H1 (cell line): ENCODE measurements around the gene RBP3. TPM values are rescaled to one million over a fixed set of nuclear protein-coding genes. Genes with fewer than 3 reads are reported as not detected.

Experiments
- CTCF ChIA-PET: fragments of 300-600 bp; sonication (Branson Sonifier 250); formaldehyde crosslinking; loops from one replicate; lab custom pipeline; 2021; ENCODE audit not compliant: partially characterized antibody; lab: Charles Lee
- POLR2A ChIA-PET: fragments of 300-600 bp; sonication (Branson Sonifier 250); formaldehyde crosslinking; loops from one replicate; lab custom pipeline; 2021; ENCODE audit warnings: inconsistent platforms; ENCODE audit not compliant: partially characterized antibody; lab: Charles Lee
- DNase-seq, 2 experiments: peaks; one replicate each; pipeline versions ENCODE4 v3.0.0 to v3.0.0-alpha.2; 2010 to 2022; ENCODE audit warnings: low spot score in 2 of 2, low read depth in 1 of 2, mixed read lengths in 1 of 2
- FAIRE-seq: peaks from 2 replicates; lab custom pipeline; 2011; peaks lifted over from hg19 to GRCh38; lab: Jason Lieb, UNC
- H2AFZ ChIP-seq: 2 replicates; pipeline ENCODE4 v1.8.1; 2012; ENCODE audit warnings: low read length, inconsistent platforms
- H2AK5ac ChIP-seq: 2 replicates; pipeline ENCODE4 v1.6.1; 2013; ENCODE audit warnings: low read depth, low read length
- H2BK120ac ChIP-seq: replicated peaks from 2 replicates; pipeline ENCODE3; 2013; ENCODE audit warnings: low read depth, low read length, inconsistent platforms
- H2BK12ac ChIP-seq: 2 replicates; pipeline ENCODE4 v1.6.1; 2013; ENCODE audit warnings: low read depth, low read length
- H2BK15ac ChIP-seq: 2 replicates; pipeline ENCODE4 v1.6.1; 2013; ENCODE audit warnings: low read length
- H2BK20ac ChIP-seq: 2 replicates; pipeline ENCODE4 v1.6.1; 2013; ENCODE audit warnings: low read length
- H2BK5ac ChIP-seq: 2 replicates; pipeline ENCODE4 v1.6.1; 2013; ENCODE audit warnings: low read depth, low read length
- H3K14ac ChIP-seq: 2 replicates; pipeline ENCODE4 v1.6.1; 2013; ENCODE audit warnings: inconsistent platforms; ENCODE audit not compliant: insufficient read length
- H3K18ac ChIP-seq: 2 replicates; pipeline ENCODE4 v1.6.1; 2013; ENCODE audit warnings: low read length; ENCODE audit errors: extremely low read depth
- H3K23ac ChIP-seq: 2 replicates; pipeline ENCODE4 v1.6.1; 2013; ENCODE audit warnings: inconsistent platforms; ENCODE audit not compliant: insufficient read length
- H3K23me2 ChIP-seq: 2 replicates; pipeline ENCODE4 v1.6.1; 2013; ENCODE audit warnings: low read depth, low read length
- H3K27ac ChIP-seq: 2 replicates; pipeline ENCODE4 v1.6.1; 2011; ENCODE audit warnings: low read depth, low read length, inconsistent platforms
- H3K27me3 ChIP-seq, 4 experiments: replicated peaks in 1 of 4; 1 replicate in 1 of 4; 2 replicates in 3 of 4; pipeline versions ENCODE4 v1.6.1 to v1.8.1; 2011 to 2013; ENCODE audit warnings: low read length in 3 of 4, mild to moderate bottlenecking in 3 of 4, inconsistent platforms in 2 of 4, mixed read lengths in 2 of 4, moderate library complexity in 1 of 4; ENCODE audit not compliant: control insufficient read depth in 3 of 4, insufficient read depth in 3 of 4; ENCODE audit errors: extremely low read depth in 1 of 4
- H3K36me3 ChIP-seq, 4 experiments: 2 replicates each; pipeline versions ENCODE4 v1.6.1 to v1.8.1; 2011 to 2013; ENCODE audit warnings: mild to moderate bottlenecking in 4 of 4, low read length in 3 of 4, moderate library complexity in 2 of 4, control low read depth in 1 of 4, inconsistent platforms in 1 of 4; ENCODE audit not compliant: insufficient read depth in 4 of 4, control insufficient read depth in 2 of 4
- H3K4ac ChIP-seq: replicated peaks from 2 replicates; pipeline ENCODE3; 2013; ENCODE audit warnings: low read length, low read depth, mixed read lengths, inconsistent platforms; ENCODE audit not compliant: insufficient read length
- H3K4me1 ChIP-seq, 4 experiments: replicated peaks in 1 of 4; 1 replicate in 1 of 4; 2 replicates in 3 of 4; pipeline versions ENCODE4 v1.6.1 to v1.8.1; 2011 to 2013; ENCODE audit warnings: low read length in 3 of 4, inconsistent platforms in 2 of 4, mixed read lengths in 1 of 4; ENCODE audit not compliant: insufficient read depth in 4 of 4, control insufficient read depth in 3 of 4
- H3K4me2 ChIP-seq, 2 experiments: 2 replicates each; pipeline versions ENCODE4 v1.6.1 to v1.8.1; 2011 to 2013; ENCODE audit warnings: low read depth in 2 of 2, low read length in 2 of 2, control low read depth in 1 of 2, inconsistent platforms in 1 of 2, mild to moderate bottlenecking in 1 of 2; ENCODE audit not compliant: insufficient read depth in 1 of 2
- H3K4me3 ChIP-seq, 4 experiments: fragments of 200-600, 300-600 bp in 1 of 4; sonication (generic), shearing (Covaris generic), sonication (Bioruptor Twin) in 1 of 4; 2 replicates each; pipeline versions ENCODE4 v1.5.1 to v1.8.1; 2011 to 2016; ENCODE audit warnings: low read length in 4 of 4, low read depth in 3 of 4, control low read depth in 2 of 4, inconsistent platforms in 2 of 4, mild to moderate bottlenecking in 2 of 4, mixed read lengths in 1 of 4, moderate library complexity in 1 of 4; ENCODE audit not compliant: insufficient read depth in 2 of 4; ENCODE audit errors: extremely low read depth in 1 of 4
- H3K56ac ChIP-seq: replicated peaks from 2 replicates; pipeline ENCODE3; 2013; ENCODE audit warnings: low read depth, mild to moderate bottlenecking, mixed read lengths, low read length, inconsistent platforms; ENCODE audit not compliant: insufficient read length
- H3K79me1 ChIP-seq: 2 replicates; pipeline ENCODE4 v1.6.1; 2013; ENCODE audit warnings: low read depth, low read length, control low read depth
- H3K79me2 ChIP-seq, 2 experiments: 2 replicates each; pipeline versions ENCODE4 v1.6.1 to v1.8.1; 2012 to 2013; ENCODE audit warnings: low read length in 2 of 2, mild to moderate bottlenecking in 2 of 2, inconsistent platforms in 1 of 2; ENCODE audit not compliant: insufficient read depth in 2 of 2, control insufficient read depth in 1 of 2
- H3K9ac ChIP-seq, 4 experiments: replicated peaks in 1 of 4; 1 replicate in 1 of 4; 2 replicates in 3 of 4; pipeline versions ENCODE4 v1.6.1 to v1.8.1; 2011 to 2013; ENCODE audit warnings: low read depth in 3 of 4, low read length in 3 of 4, control low read depth in 2 of 4, mild to moderate bottlenecking in 2 of 4, moderate library complexity in 2 of 4, inconsistent platforms in 1 of 4; ENCODE audit errors: extremely low read depth in 1 of 4
- H3K9me3 ChIP-seq, 2 experiments: 2 replicates each; pipeline versions ENCODE4 v1.6.1 to v1.8.1; 2012 to 2013; ENCODE audit warnings: mild to moderate bottlenecking in 2 of 2, moderate library complexity in 2 of 2, control low read depth in 1 of 2, inconsistent platforms in 1 of 2, low read depth in 1 of 2, low read length in 1 of 2, mixed read lengths in 1 of 2; ENCODE audit not compliant: insufficient read depth in 2 of 2
- H4K20me1 ChIP-seq, 2 experiments: replicated peaks in 1 of 2; 2 replicates each; pipeline versions ENCODE3 to v1.8.1; 2011 to 2013; ENCODE audit warnings: inconsistent platforms in 2 of 2, low read length in 2 of 2, mild to moderate bottlenecking in 1 of 2; ENCODE audit not compliant: insufficient read depth in 2 of 2, control insufficient read depth in 1 of 2
- H4K5ac ChIP-seq: 2 replicates; pipeline ENCODE4 v1.6.1; 2013; ENCODE audit warnings: low read length, low read depth, mixed read lengths, inconsistent platforms; ENCODE audit not compliant: insufficient read length
- H4K8ac ChIP-seq: 2 replicates; pipeline ENCODE4 v1.8.0; 2013; ENCODE audit warnings: mild to moderate bottlenecking, moderate library complexity, low read length, inconsistent platforms; ENCODE audit not compliant: insufficient read depth; ENCODE audit errors: extremely low read depth
- H4K91ac ChIP-seq: replicated peaks from 2 replicates; pipeline ENCODE3; 2013; ENCODE audit warnings: low read length, mixed read lengths, inconsistent platforms; ENCODE audit not compliant: insufficient read length
- ATF3 ChIP-seq: IDR thresholded peaks from 2 replicates; pipeline ENCODE4 v1.6.1; 2011; ENCODE audit warnings: low read depth, mild to moderate bottlenecking, low read length; ENCODE audit not compliant: insufficient read depth
- BACH1 ChIP-seq: IDR thresholded peaks from 2 replicates; pipeline ENCODE4 v1.6.1; 2012; ENCODE audit warnings: low read length, improper control_type of control experiment
- CBX5 ChIP-seq: fragments of 300-800, 300-1000 bp; sonication (generic); IDR thresholded peaks from 2 replicates; pipeline ENCODE4 v1.7.1; 2016; ENCODE audit warnings: antibody characterized with exemption, low read length, low read depth
- CHD2 ChIP-seq: IDR thresholded peaks from 2 replicates; pipeline ENCODE4 v1.6.1; 2012; ENCODE audit warnings: low read length, improper control_type of control experiment
- POLR2A ChIP-seq, 2 experiments: IDR thresholded peaks; 1 replicate in 1 of 2; 2 replicates in 1 of 2; pipeline ENCODE4 v1.6.1; 2011; ENCODE audit warnings: low read depth in 2 of 2, low read length in 2 of 2, mild to moderate bottlenecking in 2 of 2; ENCODE audit errors: control extremely low read depth in 1 of 2
- POU5F1 ChIP-seq: IDR thresholded peaks from 2 replicates; pipeline ENCODE4 v1.6.1; 2011; ENCODE audit warnings: low read depth, mild to moderate bottlenecking, low read length, moderate library complexity
- RAD21 ChIP-seq, 2 experiments: IDR thresholded peaks in 1 of 2; conservative IDR thresholded peaks in 1 of 2; 2 replicates each; pipeline ENCODE4 v1.6.1; 2011; ENCODE audit warnings: low read depth in 2 of 2, low read length in 2 of 2, improper control_type of control experiment in 1 of 2, inconsistent platforms in 1 of 2, mild to moderate bottlenecking in 1 of 2, moderate library complexity in 1 of 2
- SIRT6 ChIP-seq: IDR thresholded peaks from one replicate; pipeline ENCODE4 v1.7.1; 2012; ENCODE audit warnings: low read length, inconsistent platforms
- ZNF274 ChIP-seq: IDR thresholded peaks from 2 replicates; pipeline ENCODE4 v1.7.0; 2012; ENCODE audit warnings: low read length, borderline replicate concordance; ENCODE audit errors: extremely low read depth
- WGBS, 2 experiments: shearing (Covaris generic) in 1 of 2; methylation state at CpG; one replicate each; pipeline versions ENCODE4 v1.1.6 to v1.1.7; 2013 to 2015; ENCODE audit warnings: low lambda C conversion rate in 2 of 2, mixed read lengths in 2 of 2, inconsistent platforms in 1 of 2, low coverage in 1 of 2, missing lambda C conversion rate in 1 of 2; ENCODE audit not compliant: insufficient replicate concordance in 2 of 2, insufficient coverage in 1 of 2, insufficient read length in 1 of 2; ENCODE audit errors: extremely low coverage in 1 of 2, missing lambda C conversion rate in 1 of 2; 5-methylcytosine and 5-hydroxymethylcytosine counted together
- polyA plus RNA-seq, 7 experiments: library from polyadenylated mRNA; depleted of rRNA in 3 of 7; stranded (reverse) in 5 of 7; unstranded in 2 of 7; fragments of >200 nt in 5 of 7; fragments of 200-250 nt in 2 of 7; gene quantifications; 1 replicate in 5 of 7; 2 replicates in 1 of 7; 4 replicates in 1 of 7; pipeline versions ENCODE4 v1.2.1 to v1.2.3, GENCODE V29; 2011 to 2013; ENCODE audit warnings: missing spikeins in 2 of 7, mixed read lengths in 2 of 7
- total RNA-seq: library from RNA; stranded (reverse); fragmentation: NEBNext Ultra II Directional; extraction: Animal tissue kit (Norgen Biotek cat#: 25700); gene quantifications from 2 replicates; pipeline ENCODE4 v1.2.1, GENCODE V29; 2021

The RBP3 gene
- total and polyA plus RNA-seq, 2 of the 8 experiments (the other 6 are each of a cell fraction or from before 2014, with no cell fraction given): not detected

DNA sequence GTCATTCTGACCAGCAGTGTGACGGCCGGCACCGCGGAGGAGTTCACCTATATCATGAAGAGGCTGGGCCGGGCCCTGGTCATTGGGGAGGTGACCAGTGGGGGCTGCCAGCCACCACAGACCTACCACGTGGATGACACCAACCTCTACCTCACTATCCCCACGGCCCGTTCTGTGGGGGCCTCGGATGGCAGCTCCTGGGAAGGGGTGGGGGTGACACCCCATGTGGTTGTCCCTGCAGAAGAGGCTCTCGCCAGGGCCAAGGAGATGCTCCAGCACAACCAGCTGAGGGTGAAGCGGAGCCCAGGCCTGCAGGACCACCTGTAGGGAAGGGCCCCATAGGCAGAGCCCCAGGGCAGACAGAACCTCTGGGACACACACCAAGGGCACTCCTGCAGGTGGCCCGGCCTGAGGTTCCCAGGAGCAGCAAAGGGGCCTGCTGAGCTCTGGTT, 9.0 kb downstream of the RBP3 start:
- 83% methylated on average over 11 of the region's 12 CpGs; no CpG with 5 or more reads in 1 of the 2 experiments for WGBS, 2 experiments
- POLR2A ChIA-PET: no interaction called here
- TF ChIP-seq CBX5 (no peak), POU5F1 (no peak), ZNF274 (no peak), BACH1 (no peak), CHD2 (no peak), SIRT6 (no peak), RAD21 (IDR thresholded peaks at IDR 0.05 in 1 of 2, conservative IDR thresholded peaks at IDR 0.05 in 1 of 2; ENCODE audit: low read depth in 2 of 2, low read length in 2 of 2) (no peak), ATF3 (no peak), POLR2A (IDR thresholded peaks at IDR 0.05; ENCODE audit: control extremely low read depth in 1 of 2, low read depth in 2 of 2, low read length in 2 of 2) (no peak)
- TF ChIP-seq, all 59 proteins: peak for 0
- no peak overlapping the region for H2BK20ac ChIP-seq
- no peak overlapping the region for H2BK12ac ChIP-seq
- H3K27me3 ChIP-seq: no peaks in the 10 kb centered on the region; a peak in 1 of 7 replicates
- H3K4ac ChIP-seq: no peak overlapping the region
- no peak overlapping the region for H2BK15ac ChIP-seq
- no peak overlapping the region for H3K14ac ChIP-seq
- H3K9ac ChIP-seq: no peak overlapping the region
- H3K4me2 ChIP-seq: no peak overlapping the region
- H3K18ac ChIP-seq: no peak overlapping the region
- H2BK5ac ChIP-seq: no peak overlapping the region
- CTCF ChIA-PET: interaction anchor here (1.6 to 8.9 kb wide), 2 partner anchors 10 to 45 kb away, joined by 5 to 132 read pairs; partner anchors contain the start of gene RBP3
- FAIRE-seq: no peak
- no peaks in the 10 kb centered on the region for H3K9me3 ChIP-seq
- no peaks in the 10 kb centered on the region for H3K79me1 ChIP-seq
- no peak overlapping the region for H3K56ac ChIP-seq
- H3K23me2 ChIP-seq: no peaks in the 10 kb centered on the region
- no peak overlapping the region for H2AFZ ChIP-seq
- H3K4me1 ChIP-seq: no peaks in the 10 kb centered on the region
- H4K8ac ChIP-seq: no peak overlapping the region
- no peak overlapping the region for H3K27ac ChIP-seq
- H2AK5ac ChIP-seq: no peak overlapping the region
- H3K4me3 ChIP-seq: no peak overlapping the region
- no peak overlapping the region for H2BK120ac ChIP-seq
- no peaks in the 10 kb centered on the region for H3K79me2 ChIP-seq
- H3K23ac ChIP-seq: no peak overlapping the region
- H4K91ac ChIP-seq: no peak overlapping the region
- H3K36me3 ChIP-seq: no peaks in the 10 kb centered on the region
- no peaks in the 10 kb centered on the region for H4K20me1 ChIP-seq
- H4K5ac ChIP-seq: no peak overlapping the region
- no peak for DNase-seq
